GM19468 (cell line): Measurements from ENCODE around the gene TEX2.

Experiments used
- ATAC-seq: cut with Tn5 transposase; IDR thresholded peaks from one replicate; pipeline ENCODE4 v1.9.1; 2021; ENCODE audit warnings: mild to moderate bottlenecking, moderate library complexity, moderate number of reproducible peaks; ENCODE audit not compliant: unreplicated experiment; ENCODE audit errors: extremely low read depth

Gene TEX2

GRCh38 chr17:64166876-64167275 lies 96.2 kb downstream of the TEX2 start:
- ATAC-seq, result no peak

GRCh38 chr17:64165347-64165746 lies 97.7 kb downstream of the TEX2 start:
- no peak for ATAC-seq

- ATAC-seq, result no peak
Measured at GRCh38 chr17:64164596-64165285, 98.3 kb downstream of the TEX2 start.

- no peak for ATAC-seq
Measured at GRCh38 chr17:64163468-64163867, 99.6 kb downstream of the TEX2 start.

GRCh38 chr17:64162554-64162953 lies 100.5 kb downstream of the TEX2 start:
- ATAC-seq, result no peak

GRCh38 chr17:64161380-64162176 lies 101.5 kb downstream of the TEX2 start:
- ATAC-seq, result no peak

GRCh38 chr17:64160378-64160777 lies 102.7 kb downstream of the TEX2 start:
- no peak for ATAC-seq

- no peak for ATAC-seq
Measured at GRCh38 chr17:64158831-64159590, 104.0 kb downstream of the TEX2 start.

- ATAC-seq, result no peak
Measured at GRCh38 chr17:64158406-64158805, 104.7 kb downstream of the TEX2 start.

- no peak for ATAC-seq
Measured at GRCh38 chr17:64157669-64158180, 105.3 kb downstream of the TEX2 start.

GRCh38 chr17:64156670-64157069 lies 106.4 kb downstream of the TEX2 start:
- no peak for ATAC-seq

- no peak for ATAC-seq
Measured at GRCh38 chr17:64155751-64156544, 107.1 kb downstream of the TEX2 start.

- no peak for ATAC-seq
Measured at GRCh38 chr17:64155129-64155528, 107.9 kb downstream of the TEX2 start.

- ATAC-seq, result no peak
Measured at GRCh38 chr17:64154717-64155116, 108.3 kb downstream of the TEX2 start.

- no peak for ATAC-seq
Measured at GRCh38 chr17:64154313-64154695, 108.8 kb downstream of the TEX2 start.

GRCh38 chr17:64153565-64154312 lies 109.3 kb downstream of the TEX2 start:
- no peak for ATAC-seq

GRCh38 chr17:64152428-64153125 lies 110.5 kb downstream of the TEX2 start:
- no peak for ATAC-seq

GRCh38 chr17:64151016-64151368 lies 112.1 kb downstream of the TEX2 start:
- ATAC-seq, result no peak
